GM19468 (cell line): Measurements from ENCODE around the gene ZNF385C.

ENCODE experiments used
- ATAC-seq: cut with Tn5 transposase; IDR thresholded peaks from one replicate; pipeline ENCODE4 v1.9.1; 2021; ENCODE audit warnings: mild to moderate bottlenecking, moderate library complexity, moderate number of reproducible peaks; ENCODE audit not compliant: unreplicated experiment; ENCODE audit errors: extremely low read depth

The ZNF385C gene

DNA sequence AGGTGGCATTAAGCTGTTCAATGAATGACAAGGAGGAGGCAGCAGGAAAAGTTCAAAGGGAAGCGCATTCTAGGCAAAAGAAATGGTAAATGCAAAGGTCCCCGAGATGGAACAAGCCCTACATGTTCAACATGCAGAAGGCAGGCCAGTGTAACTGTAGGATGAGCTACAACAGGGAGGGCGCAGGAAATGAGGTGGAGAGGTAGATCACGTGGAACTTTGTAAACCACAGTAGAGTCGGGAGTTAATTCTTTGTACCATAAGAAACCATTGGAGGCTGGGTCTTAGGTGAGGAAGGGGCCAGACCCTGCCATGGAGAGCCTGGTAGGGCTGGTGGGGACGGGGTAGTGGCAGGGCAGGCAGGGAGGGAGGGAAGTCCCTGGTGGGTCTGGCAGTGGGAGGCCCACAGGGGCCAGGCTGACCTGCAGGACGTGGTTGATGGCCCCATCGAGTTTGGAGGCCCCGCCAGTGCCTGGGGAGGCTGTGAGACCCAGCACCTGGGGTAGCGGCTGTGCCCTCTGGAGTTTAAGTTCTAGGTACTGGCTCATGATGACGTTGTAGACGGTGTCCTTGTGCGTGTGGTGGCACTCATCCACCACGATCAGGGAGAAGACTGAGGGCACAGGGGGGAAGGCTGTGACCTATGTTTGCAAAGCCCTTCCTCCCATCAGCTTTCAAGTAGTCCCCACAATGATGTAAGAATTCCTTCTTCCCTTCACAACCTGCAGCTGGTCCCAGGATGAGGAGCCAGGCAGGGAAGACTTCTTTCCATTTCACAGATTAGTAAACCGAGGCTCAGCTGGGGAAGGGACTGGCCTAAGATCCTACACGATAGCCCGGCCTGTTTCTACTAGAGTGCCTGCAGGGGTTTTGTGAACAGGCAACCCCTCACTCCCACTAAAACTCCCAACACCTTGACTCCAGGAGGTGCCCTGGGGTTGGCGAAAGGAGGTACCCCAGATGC, 12.3 kb upstream of the ZNF385C start:
- ATAC-seq, result no peak

DNA sequence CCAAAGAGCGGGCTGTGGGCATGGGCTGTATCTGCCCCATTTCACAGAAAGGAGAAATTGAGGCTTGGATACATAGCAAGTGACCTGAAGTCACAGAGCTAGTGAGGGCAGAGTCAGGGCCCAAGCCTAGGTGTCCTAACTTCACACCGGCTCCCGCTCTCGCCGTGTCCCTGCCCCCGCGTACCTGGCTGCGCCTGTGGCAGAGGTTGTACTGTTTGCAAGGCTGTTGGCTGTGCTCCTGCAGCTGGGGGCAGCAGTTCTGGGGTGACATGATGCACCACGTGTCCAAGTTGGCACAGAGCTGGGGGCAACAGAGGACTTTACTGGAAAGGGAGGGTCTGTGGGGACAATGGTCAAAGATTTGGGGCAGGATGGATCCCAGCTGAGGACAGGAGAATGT, 10.8 kb upstream of the ZNF385C start:
- ATAC-seq, result no peak

DNA sequence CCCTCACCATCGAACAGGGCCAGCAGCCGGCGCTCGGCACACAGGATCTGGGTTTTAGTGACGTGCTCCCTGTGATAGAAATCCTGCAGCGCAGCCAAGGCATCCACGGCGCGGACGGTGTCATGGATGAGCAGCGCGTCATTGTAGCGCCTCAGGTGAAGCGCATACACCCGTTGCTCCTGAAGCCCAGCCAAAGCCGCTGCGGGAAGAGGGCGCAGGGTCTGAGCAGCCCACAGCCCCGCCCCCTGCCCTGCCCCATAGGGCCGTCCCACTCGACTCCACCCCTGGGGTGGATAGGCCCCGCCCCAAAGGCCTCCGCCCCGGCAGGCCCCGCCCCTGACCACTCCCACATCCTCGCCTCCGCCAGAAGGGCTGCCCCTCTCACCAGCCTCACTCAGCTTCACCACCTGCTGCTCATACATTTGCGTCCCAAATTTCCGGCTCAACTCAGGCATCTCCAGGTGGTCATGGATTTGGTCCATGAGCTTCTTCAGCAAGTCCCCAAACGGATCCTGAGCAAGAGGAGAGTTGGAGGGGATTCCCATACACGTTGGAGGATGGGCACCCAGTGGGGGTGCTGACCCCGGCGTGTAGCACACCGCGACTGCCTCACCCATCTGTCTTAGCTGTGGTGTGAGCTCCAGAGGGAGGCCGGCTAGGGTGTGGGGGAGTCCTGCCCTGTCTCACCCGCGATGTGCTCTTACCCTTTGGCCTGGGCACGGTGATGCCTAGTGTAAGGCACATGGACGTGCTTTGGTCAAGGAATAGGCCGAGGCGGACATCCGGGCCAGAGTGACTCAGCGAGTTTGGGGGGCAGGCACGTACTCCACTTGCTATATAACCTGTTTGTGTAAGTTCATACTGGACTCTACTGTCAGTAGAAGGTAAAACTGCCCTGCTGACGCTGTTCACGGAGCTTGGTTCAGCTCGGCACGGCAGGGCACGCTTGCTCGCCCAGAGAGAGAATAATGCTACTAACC, 9.6 kb upstream of the ZNF385C start:
- ATAC-seq, result peak; percentile 36

- ATAC-seq, result no peak
Measured at GRCh38 chr17:42107124-42107523, 8.9 kb upstream of the ZNF385C start.

GRCh38 chr17:42106009-42106408, 7.7 kb upstream of the ZNF385C start:
- ATAC-seq, result no peak

DNA sequence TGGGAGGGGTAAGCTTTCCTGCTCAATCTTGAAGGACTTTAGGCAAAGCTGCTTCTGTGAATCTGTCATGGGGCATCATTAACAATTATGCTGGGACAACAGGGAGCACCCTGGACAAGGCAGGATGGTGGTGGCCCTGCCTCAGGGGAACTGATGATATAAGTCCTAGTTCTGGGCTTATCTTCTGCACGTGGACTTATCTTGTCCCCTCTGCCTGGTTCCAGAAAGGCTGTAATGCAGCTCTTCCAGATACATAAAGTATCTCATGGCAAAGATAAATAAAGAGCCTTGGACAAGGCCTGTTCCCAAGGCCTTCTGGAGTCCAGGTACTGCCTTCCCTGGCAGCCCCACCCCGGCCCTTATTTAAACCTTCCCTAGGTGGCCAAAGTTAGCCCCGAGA, 6.0 kb upstream of the ZNF385C start:
- no peak for ATAC-seq

- ATAC-seq, result no peak
Measured at GRCh38 chr17:42103221-42103954, 5.1 kb upstream of the ZNF385C start.

DNA sequence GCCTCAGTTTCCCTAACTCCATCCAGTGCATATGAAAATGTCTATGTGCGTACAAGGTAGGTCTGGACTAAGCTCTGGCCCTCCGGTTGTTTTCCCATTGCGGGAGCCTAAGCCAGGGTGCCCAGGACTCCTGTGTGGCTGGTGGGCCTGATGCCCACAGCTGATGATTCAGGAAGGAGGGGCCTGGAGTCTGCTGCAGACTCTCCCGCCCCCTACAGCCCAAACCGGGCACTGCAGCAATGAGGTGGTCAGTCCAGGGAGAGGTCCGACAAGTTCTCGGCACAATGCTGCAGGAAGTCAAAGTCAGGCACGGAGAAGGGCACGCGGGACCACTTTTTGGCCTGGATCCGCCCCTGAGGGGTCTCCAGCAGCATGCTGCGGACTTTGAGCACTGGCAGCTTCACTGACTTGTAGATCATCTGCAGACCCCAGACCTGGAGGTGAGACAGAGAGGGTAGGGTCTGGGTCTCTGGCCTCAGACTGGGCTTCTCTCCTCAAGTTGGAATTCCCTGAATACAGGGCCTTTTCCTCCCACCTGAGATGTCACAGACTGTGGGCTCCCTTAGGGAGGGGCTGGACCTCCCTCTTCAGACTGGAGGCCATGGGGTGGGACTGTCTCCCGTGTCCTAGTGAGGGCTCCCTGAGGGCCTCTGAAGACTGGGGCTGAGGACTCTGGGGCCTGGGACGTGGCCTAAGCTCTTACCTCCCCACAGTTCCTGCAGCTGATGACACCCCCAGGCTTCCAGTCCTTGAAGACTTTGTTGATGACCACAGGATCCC, 3.4 kb upstream of the ZNF385C start:
- ATAC-seq, result no peak

DNA sequence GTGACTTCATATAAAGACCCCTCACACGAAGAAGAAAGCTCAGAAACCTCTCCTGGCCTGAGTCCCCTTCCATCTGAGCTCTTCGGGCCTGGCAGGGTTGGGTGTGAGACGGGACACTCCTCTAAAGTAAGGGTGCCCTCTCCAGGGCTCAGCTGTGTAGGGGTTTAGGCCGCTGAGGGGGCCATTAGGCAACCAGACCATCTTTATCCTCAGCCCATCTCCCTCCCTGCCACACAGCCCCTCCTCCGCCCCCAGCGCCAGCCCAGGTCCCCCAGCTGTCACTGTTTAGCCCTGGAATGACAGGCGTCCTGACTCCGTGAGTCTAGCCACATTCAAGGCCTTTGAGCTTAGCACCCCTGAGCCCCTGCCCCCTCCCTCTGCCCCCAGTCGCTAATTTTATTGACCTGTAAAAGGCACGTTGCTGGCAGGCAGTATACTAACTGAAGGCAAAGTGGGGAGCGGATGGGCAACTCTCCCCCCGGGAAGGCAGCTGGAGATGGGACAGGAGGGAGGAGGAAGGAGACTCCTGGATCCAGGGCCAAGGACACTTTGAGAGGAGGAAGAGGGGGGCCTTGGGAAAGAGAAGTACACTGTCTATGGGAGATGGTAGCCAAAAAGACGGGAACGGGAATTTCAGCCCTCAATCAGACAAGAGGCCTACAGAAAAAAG, 592 bp upstream of the ZNF385C start:
- ATAC-seq, result no peak

- ATAC-seq, result no peak
Measured at GRCh38 chr17:42096360-42097111, 1.7 kb downstream of the ZNF385C start.

GRCh38 chr17:42094375-42095069, 3.8 kb downstream of the ZNF385C start:
- ATAC-seq, result no peak

- no peak for ATAC-seq
Measured at GRCh38 chr17:42092939-42093338, 5.3 kb downstream of the ZNF385C start.

DNA sequence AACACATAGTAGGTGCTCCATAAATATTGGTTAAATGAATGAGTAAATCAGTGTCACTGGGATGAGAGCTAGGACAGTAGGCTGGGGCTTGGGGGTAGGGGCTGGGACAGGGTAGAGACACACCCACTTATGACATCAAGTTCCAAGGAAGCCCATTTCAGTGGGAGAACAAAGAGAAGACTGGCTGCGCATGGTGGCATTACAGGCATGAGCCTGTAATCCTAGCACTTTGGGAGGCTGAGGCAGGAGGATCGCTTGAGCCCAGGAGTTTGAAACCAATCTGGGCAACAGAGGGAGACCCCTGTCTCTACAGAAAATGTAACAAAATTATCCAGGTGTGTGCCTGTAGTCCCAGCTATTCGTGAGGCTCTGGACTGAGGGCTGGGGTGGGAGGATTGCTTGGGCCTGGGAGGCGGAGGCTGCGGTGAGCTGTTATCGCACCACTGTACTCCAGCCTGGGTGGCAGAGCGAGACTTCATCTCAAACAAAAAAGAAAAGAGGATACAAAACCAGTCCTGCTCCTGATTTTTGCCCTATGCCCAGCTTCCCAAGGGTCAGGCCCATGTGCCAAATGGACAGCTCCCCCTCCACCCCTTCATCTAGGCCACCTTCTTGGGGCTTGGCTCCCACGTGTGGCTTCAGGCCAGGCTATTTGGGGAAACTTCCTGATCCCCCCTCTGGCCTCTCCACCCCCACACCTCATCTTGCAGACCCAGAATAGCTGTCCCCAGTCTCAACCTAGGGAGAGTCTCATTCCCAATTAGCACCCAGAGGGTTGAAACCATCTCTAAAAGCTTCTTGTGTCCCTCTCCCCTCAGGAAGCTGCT, 7.1 kb downstream of the ZNF385C start:
- ATAC-seq, result no peak

DNA sequence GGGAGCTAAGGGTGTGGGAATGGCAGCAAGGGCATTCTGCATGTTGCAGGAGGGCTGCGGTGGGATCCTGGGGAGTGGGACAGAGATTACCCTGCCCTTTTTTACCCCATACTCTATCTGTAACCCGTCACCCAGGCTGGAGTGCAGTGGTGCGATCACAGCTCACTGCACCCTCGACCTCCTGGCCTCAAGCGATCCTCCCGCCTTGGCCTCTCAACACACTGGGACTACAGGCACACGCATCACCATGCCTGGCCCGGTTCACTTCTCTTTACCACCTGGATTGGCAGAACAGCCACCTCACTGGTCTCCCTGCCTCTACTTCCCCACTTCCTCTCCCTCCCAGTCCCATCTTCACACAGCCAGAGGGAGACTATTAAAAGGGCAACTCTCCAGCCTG, 9.5 kb downstream of the ZNF385C start:
- no peak for ATAC-seq

DNA sequence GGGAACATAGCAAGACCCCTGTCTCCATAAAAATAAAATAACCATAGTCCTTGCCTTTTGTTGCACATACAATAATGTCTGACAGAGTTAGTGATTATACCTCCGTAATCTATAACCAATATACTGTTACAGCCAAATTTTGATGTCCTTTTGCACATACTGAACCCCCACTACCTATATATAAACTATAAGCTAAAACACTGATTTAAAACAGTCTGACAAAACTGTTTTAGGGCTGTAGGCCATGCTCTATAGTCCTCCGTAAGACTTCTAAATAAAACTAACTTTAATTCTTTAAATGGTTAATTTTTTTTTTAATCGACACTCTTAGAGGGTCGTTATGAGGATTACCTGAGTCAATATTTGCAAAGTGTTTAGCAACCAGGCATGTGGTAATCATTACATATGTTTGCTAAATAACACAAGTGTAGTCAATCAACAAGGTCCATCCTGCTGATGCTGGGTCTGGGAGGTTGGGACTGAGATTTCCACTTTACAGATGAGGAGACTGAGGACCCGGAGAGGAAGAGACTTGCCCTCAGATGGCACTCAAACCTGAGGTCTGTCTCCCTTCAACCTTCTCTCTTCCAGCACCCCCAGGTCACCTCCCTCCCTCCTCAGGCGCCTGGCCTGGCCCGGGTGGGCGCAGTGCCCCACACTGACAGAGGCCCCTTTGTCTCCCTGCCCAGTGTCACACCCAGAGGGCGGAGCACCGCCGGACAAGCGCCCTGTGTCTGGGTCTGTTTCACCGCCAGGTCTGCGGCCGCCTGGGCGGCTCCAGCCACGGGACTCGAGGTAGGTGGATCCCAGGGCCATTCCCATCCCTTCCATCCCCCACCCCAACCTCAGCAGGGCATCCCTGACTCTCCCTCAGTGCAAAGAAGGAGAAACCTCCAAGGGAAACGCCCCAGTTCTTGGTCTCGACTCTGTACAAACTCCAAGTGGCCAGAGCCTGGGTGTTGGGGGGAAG, 10.3 kb downstream of the ZNF385C start:
- ATAC-seq, result no peak
